Measurements from ENCODE around the gene PI3. TPM values are rescaled to one million over a fixed set of nuclear protein-coding genes. Genes with fewer than 3 reads are reported as not detected.

The PI3 gene
- total and polyA plus RNA-seq, 9 of the 15 experiments (the other 6 are each of a cell fraction or from before 2014, with no cell fraction given), result not detected

GRCh38 chr20:45152405-45152804 lies 22.3 kb upstream of the PI3 start:
- Histone ChIP-seq H3K4me1 (replicated peaks in 1 of 2; ENCODE audit: control insufficient read depth in 2 of 2, insufficient read depth in 2 of 2, low read length in 2 of 2) (no peaks in the 10 kb centered on the region), H3K4me3 (no peak overlapping the region), H3K36me3 (ENCODE audit: control insufficient read depth, insufficient read depth, low read length) (no peaks in the 10 kb centered on the region), H3K27ac (ENCODE audit: extremely low read depth, low read depth, low read length) (no peak overlapping the region), H3K4me2 (ENCODE audit: insufficient read depth, low read length) (no peak overlapping the region), H4K20me1 (replicated peaks; ENCODE audit: control insufficient read depth, insufficient read depth, low read length) (0 out of 2 replicates have a peak, but pooled peaks cover 6% of the 10 kb centered on the region), H2AFZ (ENCODE audit: low read depth, low read length) (no peak overlapping the region), H3K79me2 (ENCODE audit: control insufficient read depth, insufficient read depth, low read length) (no peaks in the 10 kb centered on the region), H3K27me3 (ENCODE audit: control insufficient read depth in 2 of 2, insufficient read depth in 2 of 2, low read length in 2 of 2) (no peaks in the 10 kb centered on the region; a peak in 1 of 5 replicates), H3K9me1 (ENCODE audit: control insufficient read depth, insufficient read depth, low read length) (no peaks in the 10 kb centered on the region), H3K9ac (ENCODE audit: insufficient read depth in 1 of 2, low read depth in 2 of 2, low read length in 2 of 2) (no peak overlapping the region), H3K9me3 (replicated peaks; ENCODE audit: control insufficient read depth, insufficient read depth, low read depth, low read length) (no peaks in the 10 kb centered on the region)
- intact Hi-C loops (cut with micrococcal nuclease) (no loop called here), in situ Hi-C loops (cut with MboI) (no loop called here)
- ChIA-PET CTCF (ENCODE audit: low intra/inter-chr PET ratio) (no interaction called here), POLR2A (no interaction called here)
- 5% methylated on average over 2 of the region's 2 CpGs for WGBS (ENCODE audit: insufficient coverage, low coverage, missing lambda C conversion rate)
- ATAC-seq, result no peak
- DNase-seq (ENCODE audit: extremely low read depth in 1 of 4, low spot score in 3 of 4), result no peak
- TF ChIP-seq PPARD (CRISPR knock-in tag; IDR thresholded peaks at IDR 0.05), result no peak
- no peak for TF ChIP-seq PRDM10 (IDR thresholded peaks at IDR 0.05; ENCODE audit: partially characterized antibody)
- no peak for TF ChIP-seq NR2C1 (IDR thresholded peaks at IDR 0.05)
- no peak for TF ChIP-seq NR2C1 (tag; IDR thresholded peaks at IDR 0.05)
- no peak for TF ChIP-seq PTBP1 (IDR thresholded peaks at IDR 0.05; ENCODE audit: low read depth, low read length)
- no peak for TF ChIP-seq ATF7 (IDR thresholded peaks at IDR 0.05)
- TF ChIP-seq PRPF4 (IDR thresholded peaks at IDR 0.05; ENCODE audit: insufficient read depth, low read depth, low read length, poor library complexity, severe bottlenecking), result no peak
- TF ChIP-seq FOXJ3 (CRISPR knock-in tag; IDR thresholded peaks at IDR 0.05), result no peak
- TF ChIP-seq KLF6 (CRISPR knock-in tag; IDR thresholded peaks at IDR 0.05; ENCODE audit: borderline replicate concordance), result no peak
- TF ChIP-seq, protein P1, sequence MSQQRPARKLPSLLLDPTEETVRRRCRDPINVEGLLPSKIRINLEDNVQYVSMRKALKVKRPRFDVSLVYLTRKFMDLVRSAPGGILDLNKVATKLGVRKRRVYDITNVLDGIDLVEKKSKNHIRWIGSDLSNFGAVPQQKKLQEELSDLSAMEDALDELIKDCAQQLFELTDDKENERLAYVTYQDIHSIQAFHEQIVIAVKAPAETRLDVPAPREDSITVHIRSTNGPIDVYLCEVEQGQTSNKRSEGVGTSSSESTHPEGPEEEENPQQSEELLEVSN (IDR thresholded peaks at IDR 0.05; ENCODE audit: borderline replicate concordance in 1 of 2, extremely low read depth in 1 of 2, insufficient read depth in 1 of 2, insufficient read length in 1 of 2, low read depth in 1 of 2, low read length in 1 of 2, poor library complexity in 1 of 2, severe bottlenecking in 1 of 2), result no peak
- no peak for TF ChIP-seq ZNF347 (CRISPR knock-in tag; IDR thresholded peaks at IDR 0.05; ENCODE audit: low read depth)
- no peak for FAIRE-seq
- no TSS peak for BruUV-seq (replicated peaks)

Data from K562 (cell line).